ENCODE measurements around the gene UNC45B. TPM values are rescaled to one million over a fixed set of nuclear protein-coding genes. Genes with fewer than 3 reads are reported as not detected.

The UNC45B gene
- total RNA-seq, 1 donor from 2014 or later, result 0.77 TPM

- Histone ChIP-seq H3K4me3 (no peak overlapping the region), H3K27me3 (ENCODE audit: low read depth) (no peaks in the 10 kb centered on the region), H3K27ac (peak overlapping the region; percentile 36), H3K4me1 (peaks cover 7% of the 10 kb centered on the region), H3K9me3 (no peaks in the 10 kb centered on the region), H3K36me3 (peaks cover 26% of the 10 kb centered on the region)
- TF ChIP-seq CTCF (IDR thresholded peaks at IDR 0.05), result no peak
- DNase-seq (no peak), ATAC-seq (peak; percentile 69 to 76)
- intact Hi-C loops (cut with DNase I), result no loop called here
These were observed 19.7 kb upstream of the UNC45B start for GRCh38 chr17:35127751-35128514.

- Histone ChIP-seq H3K36me3 (peaks cover 41% of the 10 kb centered on the region), H3K4me3 (no peak overlapping the region), H3K4me1 (peaks cover 7% of the 10 kb centered on the region), H3K9me3 (no peaks in the 10 kb centered on the region), H3K27me3 (ENCODE audit: low read depth) (no peaks in the 10 kb centered on the region), H3K27ac (peak overlapping the region; percentile 2)
- no peak for ATAC-seq
- no peak for DNase-seq
- TF ChIP-seq CTCF (IDR thresholded peaks at IDR 0.05), result no peak
- intact Hi-C loops (cut with DNase I), result no loop called here
These were observed 18.3 kb upstream of the UNC45B start for GRCh38 chr17:35129154-35129972.

- H3K27ac ChIP-seq, result no peak overlapping the region
- no peaks in the 10 kb centered on the region for H3K27me3 ChIP-seq (ENCODE audit: low read depth)
- H3K9me3 ChIP-seq, result no peaks in the 10 kb centered on the region
- intact Hi-C loops (cut with DNase I), result no loop called here
- TF ChIP-seq CTCF (IDR thresholded peaks at IDR 0.05), result no peak
- H3K4me3 ChIP-seq, result no peak overlapping the region
- peaks cover 7% of the 10 kb centered on the region for H3K4me1 ChIP-seq
- no peak for ATAC-seq
- peaks cover 47% of the 10 kb centered on the region for H3K36me3 ChIP-seq
- DNase-seq, result no peak
These were observed 17.7 kb upstream of the UNC45B start for GRCh38 chr17:35129973-35130351.

GRCh38 chr17:35130392-35130791, 17.2 kb upstream of the UNC45B start:
- TF ChIP-seq CTCF (IDR thresholded peaks at IDR 0.05), result no peak
- intact Hi-C loops (cut with DNase I), result no loop called here
- H3K36me3 ChIP-seq, result peaks cover 51% of the 10 kb centered on the region
- H3K27me3 ChIP-seq (ENCODE audit: low read depth), result no peaks in the 10 kb centered on the region
- no peak overlapping the region for H3K4me3 ChIP-seq
- H3K4me1 ChIP-seq, result peaks cover 7% of the 10 kb centered on the region
- no peak overlapping the region for H3K27ac ChIP-seq
- DNase-seq, result no peak
- ATAC-seq, result no peak
- no peaks in the 10 kb centered on the region for H3K9me3 ChIP-seq

GRCh38 chr17:35132099-35132498, 15.5 kb upstream of the UNC45B start:
- Histone ChIP-seq H3K4me1 (peaks cover 7% of the 10 kb centered on the region), H3K36me3 (peaks cover 68% of the 10 kb centered on the region), H3K27me3 (ENCODE audit: low read depth) (no peaks in the 10 kb centered on the region), H3K4me3 (no peak overlapping the region), H3K9me3 (no peaks in the 10 kb centered on the region), H3K27ac (no peak overlapping the region)
- intact Hi-C loops (cut with DNase I), result no loop called here
- DNase-seq (no peak), ATAC-seq (no peak)
- no peak for TF ChIP-seq CTCF (IDR thresholded peaks at IDR 0.05)
